Neutrophil (primary cell): ENCODE data around the gene PHLDB2.

ENCODE experiments used
- H3K27ac ChIP-seq: fragments of 200-600 bp; sonication (generic); 2 replicates; pipeline ENCODE4 v1.5.1; 2016; ENCODE audit warnings: mild to moderate bottlenecking, moderate library complexity
- H3K27me3 ChIP-seq: fragments of 200-600 bp; sonication (generic); 2 replicates; pipeline ENCODE4 v1.6.0; 2016; ENCODE audit warnings: mild to moderate bottlenecking
- H3K36me3 ChIP-seq: fragments of 200-600 bp; sonication (generic); 2 replicates; pipeline ENCODE4 v1.5.1; 2017
- H3K4me1 ChIP-seq, 2 experiments: fragments of 200-600 bp in 1 of 2; sonication (generic) in 1 of 2; 1 replicate in 1 of 2; 2 replicates in 1 of 2; pipeline versions ENCODE4 v1.5.1 to v1.6.1; 2013 to 2016; ENCODE audit warnings: low read depth in 1 of 2, low read length in 1 of 2, mild to moderate bottlenecking in 1 of 2, moderate library complexity in 1 of 2; ENCODE audit not compliant: control insufficient read depth in 1 of 2, insufficient read depth in 1 of 2
- H3K4me3 ChIP-seq, 2 experiments: fragments of 200-600 bp in 1 of 2; sonication (generic) in 1 of 2; 1 replicate in 1 of 2; 2 replicates in 1 of 2; pipeline ENCODE4 v1.5.1; 2013 to 2016; ENCODE audit warnings: low read depth in 1 of 2, low read length in 1 of 2, mild to moderate bottlenecking in 1 of 2, moderate library complexity in 1 of 2
- H3K9me3 ChIP-seq: fragments of 200-600 bp; sonication (generic); 2 replicates; pipeline ENCODE4 v1.5.1; 2016
- CTCF ChIP-seq: fragments of 200-600 bp; sonication (generic); IDR thresholded peaks from 2 replicates; pipeline ENCODE4 v1.5.1; 2016; ENCODE audit warnings: antibody characterized with exemption

PHLDB2 gene

GRCh38 chr3:112019716-112020115, 160.7 kb downstream of the PHLDB2 start:
- TF ChIP-seq CTCF, result no peak
- Histone ChIP-seq H3K9me3 (no peaks in the 10 kb centered on the region), H3K36me3 (no peaks in the 10 kb centered on the region), H3K27me3 (no peaks in the 10 kb centered on the region), H3K4me1 (peaks cover 0 to 6% of the 10 kb centered on the region in 2 experiments), H3K27ac (no peak overlapping the region), H3K4me3 (no peak overlapping the region)

- peaks cover 0 to 6% of the 10 kb centered on the region in 2 experiments for H3K4me1 ChIP-seq
- no peaks in the 10 kb centered on the region for H3K9me3 ChIP-seq
- H3K27me3 ChIP-seq, result no peaks in the 10 kb centered on the region
- H3K36me3 ChIP-seq, result no peaks in the 10 kb centered on the region
- no peak for TF ChIP-seq CTCF
- H3K4me3 ChIP-seq, result no peak overlapping the region
- H3K27ac ChIP-seq, result no peak overlapping the region
These were observed 161.6 kb downstream of the PHLDB2 start for GRCh38 chr3:112020674-112021085.
